H1 (cell line): ENCODE measurements around the gene CYP2E1. TPM values are rescaled to one million over a fixed set of nuclear protein-coding genes. Genes with fewer than 3 reads are reported as not detected.

Source experiments
- CTCF ChIA-PET: fragments of 300-600 bp; sonication (Branson Sonifier 250); formaldehyde crosslinking; loops from one replicate; lab custom pipeline; 2021; ENCODE audit not compliant: partially characterized antibody; lab: Charles Lee
- POLR2A ChIA-PET: fragments of 300-600 bp; sonication (Branson Sonifier 250); formaldehyde crosslinking; loops from one replicate; lab custom pipeline; 2021; ENCODE audit warnings: inconsistent platforms; ENCODE audit not compliant: partially characterized antibody; lab: Charles Lee
- DNase-seq, 2 experiments: peaks; one replicate each; pipeline versions ENCODE4 v3.0.0 to v3.0.0-alpha.2; 2010 to 2022; ENCODE audit warnings: low spot score in 2 of 2, low read depth in 1 of 2, mixed read lengths in 1 of 2
- FAIRE-seq: peaks from 2 replicates; lab custom pipeline; 2011; peaks lifted over from hg19 to GRCh38; lab: Jason Lieb, UNC
- H2AFZ ChIP-seq: 2 replicates; pipeline ENCODE4 v1.8.1; 2012; ENCODE audit warnings: low read length, inconsistent platforms
- H2AK5ac ChIP-seq: 2 replicates; pipeline ENCODE4 v1.6.1; 2013; ENCODE audit warnings: low read depth, low read length
- H2BK120ac ChIP-seq: replicated peaks from 2 replicates; pipeline ENCODE3; 2013; ENCODE audit warnings: low read depth, low read length, inconsistent platforms
- H2BK12ac ChIP-seq: 2 replicates; pipeline ENCODE4 v1.6.1; 2013; ENCODE audit warnings: low read depth, low read length
- H2BK15ac ChIP-seq: 2 replicates; pipeline ENCODE4 v1.6.1; 2013; ENCODE audit warnings: low read length
- H2BK20ac ChIP-seq: 2 replicates; pipeline ENCODE4 v1.6.1; 2013; ENCODE audit warnings: low read length
- H2BK5ac ChIP-seq: 2 replicates; pipeline ENCODE4 v1.6.1; 2013; ENCODE audit warnings: low read depth, low read length
- H3K14ac ChIP-seq: 2 replicates; pipeline ENCODE4 v1.6.1; 2013; ENCODE audit warnings: inconsistent platforms; ENCODE audit not compliant: insufficient read length
- H3K18ac ChIP-seq: 2 replicates; pipeline ENCODE4 v1.6.1; 2013; ENCODE audit warnings: low read length; ENCODE audit errors: extremely low read depth
- H3K23ac ChIP-seq: 2 replicates; pipeline ENCODE4 v1.6.1; 2013; ENCODE audit warnings: inconsistent platforms; ENCODE audit not compliant: insufficient read length
- H3K23me2 ChIP-seq: 2 replicates; pipeline ENCODE4 v1.6.1; 2013; ENCODE audit warnings: low read depth, low read length
- H3K27ac ChIP-seq: 2 replicates; pipeline ENCODE4 v1.6.1; 2011; ENCODE audit warnings: low read depth, low read length, inconsistent platforms
- H3K27me3 ChIP-seq, 4 experiments: replicated peaks in 1 of 4; 1 replicate in 1 of 4; 2 replicates in 3 of 4; pipeline versions ENCODE4 v1.6.1 to v1.8.1; 2011 to 2013; ENCODE audit warnings: low read length in 3 of 4, mild to moderate bottlenecking in 3 of 4, inconsistent platforms in 2 of 4, mixed read lengths in 2 of 4, moderate library complexity in 1 of 4; ENCODE audit not compliant: control insufficient read depth in 3 of 4, insufficient read depth in 3 of 4; ENCODE audit errors: extremely low read depth in 1 of 4
- H3K36me3 ChIP-seq, 4 experiments: 2 replicates each; pipeline versions ENCODE4 v1.6.1 to v1.8.1; 2011 to 2013; ENCODE audit warnings: mild to moderate bottlenecking in 4 of 4, low read length in 3 of 4, moderate library complexity in 2 of 4, control low read depth in 1 of 4, inconsistent platforms in 1 of 4; ENCODE audit not compliant: insufficient read depth in 4 of 4, control insufficient read depth in 2 of 4
- H3K4ac ChIP-seq: replicated peaks from 2 replicates; pipeline ENCODE3; 2013; ENCODE audit warnings: low read length, low read depth, mixed read lengths, inconsistent platforms; ENCODE audit not compliant: insufficient read length
- H3K4me1 ChIP-seq, 4 experiments: replicated peaks in 1 of 4; 1 replicate in 1 of 4; 2 replicates in 3 of 4; pipeline versions ENCODE4 v1.6.1 to v1.8.1; 2011 to 2013; ENCODE audit warnings: low read length in 3 of 4, inconsistent platforms in 2 of 4, mixed read lengths in 1 of 4; ENCODE audit not compliant: insufficient read depth in 4 of 4, control insufficient read depth in 3 of 4
- H3K4me2 ChIP-seq, 2 experiments: 2 replicates each; pipeline versions ENCODE4 v1.6.1 to v1.8.1; 2011 to 2013; ENCODE audit warnings: low read depth in 2 of 2, low read length in 2 of 2, control low read depth in 1 of 2, inconsistent platforms in 1 of 2, mild to moderate bottlenecking in 1 of 2; ENCODE audit not compliant: insufficient read depth in 1 of 2
- H3K4me3 ChIP-seq, 4 experiments: fragments of 200-600, 300-600 bp in 1 of 4; sonication (generic), shearing (Covaris generic), sonication (Bioruptor Twin) in 1 of 4; 2 replicates each; pipeline versions ENCODE4 v1.5.1 to v1.8.1; 2011 to 2016; ENCODE audit warnings: low read length in 4 of 4, low read depth in 3 of 4, control low read depth in 2 of 4, inconsistent platforms in 2 of 4, mild to moderate bottlenecking in 2 of 4, mixed read lengths in 1 of 4, moderate library complexity in 1 of 4; ENCODE audit not compliant: insufficient read depth in 2 of 4; ENCODE audit errors: extremely low read depth in 1 of 4
- H3K56ac ChIP-seq: replicated peaks from 2 replicates; pipeline ENCODE3; 2013; ENCODE audit warnings: low read depth, mild to moderate bottlenecking, mixed read lengths, low read length, inconsistent platforms; ENCODE audit not compliant: insufficient read length
- H3K79me1 ChIP-seq: 2 replicates; pipeline ENCODE4 v1.6.1; 2013; ENCODE audit warnings: low read depth, low read length, control low read depth
- H3K79me2 ChIP-seq, 2 experiments: 2 replicates each; pipeline versions ENCODE4 v1.6.1 to v1.8.1; 2012 to 2013; ENCODE audit warnings: low read length in 2 of 2, mild to moderate bottlenecking in 2 of 2, inconsistent platforms in 1 of 2; ENCODE audit not compliant: insufficient read depth in 2 of 2, control insufficient read depth in 1 of 2
- H3K9ac ChIP-seq, 4 experiments: replicated peaks in 1 of 4; 1 replicate in 1 of 4; 2 replicates in 3 of 4; pipeline versions ENCODE4 v1.6.1 to v1.8.1; 2011 to 2013; ENCODE audit warnings: low read depth in 3 of 4, low read length in 3 of 4, control low read depth in 2 of 4, mild to moderate bottlenecking in 2 of 4, moderate library complexity in 2 of 4, inconsistent platforms in 1 of 4; ENCODE audit errors: extremely low read depth in 1 of 4
- H3K9me3 ChIP-seq, 2 experiments: 2 replicates each; pipeline versions ENCODE4 v1.6.1 to v1.8.1; 2012 to 2013; ENCODE audit warnings: mild to moderate bottlenecking in 2 of 2, moderate library complexity in 2 of 2, control low read depth in 1 of 2, inconsistent platforms in 1 of 2, low read depth in 1 of 2, low read length in 1 of 2, mixed read lengths in 1 of 2; ENCODE audit not compliant: insufficient read depth in 2 of 2
- H4K20me1 ChIP-seq, 2 experiments: replicated peaks in 1 of 2; 2 replicates each; pipeline versions ENCODE3 to v1.8.1; 2011 to 2013; ENCODE audit warnings: inconsistent platforms in 2 of 2, low read length in 2 of 2, mild to moderate bottlenecking in 1 of 2; ENCODE audit not compliant: insufficient read depth in 2 of 2, control insufficient read depth in 1 of 2
- H4K5ac ChIP-seq: 2 replicates; pipeline ENCODE4 v1.6.1; 2013; ENCODE audit warnings: low read length, low read depth, mixed read lengths, inconsistent platforms; ENCODE audit not compliant: insufficient read length
- H4K8ac ChIP-seq: 2 replicates; pipeline ENCODE4 v1.8.0; 2013; ENCODE audit warnings: mild to moderate bottlenecking, moderate library complexity, low read length, inconsistent platforms; ENCODE audit not compliant: insufficient read depth; ENCODE audit errors: extremely low read depth
- H4K91ac ChIP-seq: replicated peaks from 2 replicates; pipeline ENCODE3; 2013; ENCODE audit warnings: low read length, mixed read lengths, inconsistent platforms; ENCODE audit not compliant: insufficient read length
- ASH2L ChIP-seq: fragments of 200-600, 300-600 bp; sonication (generic); IDR thresholded peaks from one replicate; pipeline ENCODE4 v1.7.1; 2017; ENCODE audit warnings: low read length
- BRCA1 ChIP-seq: IDR thresholded peaks from 2 replicates; pipeline ENCODE4 v1.6.1; 2012; ENCODE audit warnings: low read depth, low read length, improper control_type of control experiment
- CTBP2 ChIP-seq: IDR thresholded peaks from 2 replicates; pipeline ENCODE4 v1.7.0; 2011; ENCODE audit warnings: borderline replicate concordance, mild to moderate bottlenecking, moderate library complexity, mixed read lengths, low read length; ENCODE audit not compliant: insufficient read depth, insufficient read length
- TAF1 ChIP-seq: IDR thresholded peaks from 2 replicates; pipeline ENCODE4 v1.6.1; 2011; ENCODE audit warnings: mild to moderate bottlenecking, low read depth, low read length
- TAF7 ChIP-seq: optimal IDR thresholded peaks from 2 replicates; pipeline ENCODE3; 2011; ENCODE audit warnings: low read depth, mild to moderate bottlenecking, inconsistent platforms, low read length, moderate library complexity, borderline replicate concordance
- TEAD4 ChIP-seq: IDR thresholded peaks from 2 replicates; pipeline ENCODE4 v1.6.1; 2012; ENCODE audit warnings: low read depth, low read length, inconsistent platforms, mixed read lengths
- WGBS, 2 experiments: shearing (Covaris generic) in 1 of 2; methylation state at CpG; one replicate each; pipeline versions ENCODE4 v1.1.6 to v1.1.7; 2013 to 2015; ENCODE audit warnings: low lambda C conversion rate in 2 of 2, mixed read lengths in 2 of 2, inconsistent platforms in 1 of 2, low coverage in 1 of 2, missing lambda C conversion rate in 1 of 2; ENCODE audit not compliant: insufficient replicate concordance in 2 of 2, insufficient coverage in 1 of 2, insufficient read length in 1 of 2; ENCODE audit errors: extremely low coverage in 1 of 2, missing lambda C conversion rate in 1 of 2; 5-methylcytosine and 5-hydroxymethylcytosine counted together
- polyA plus RNA-seq, 7 experiments: library from polyadenylated mRNA; depleted of rRNA in 3 of 7; stranded (reverse) in 5 of 7; unstranded in 2 of 7; fragments of >200 nt in 5 of 7; fragments of 200-250 nt in 2 of 7; gene quantifications; 1 replicate in 5 of 7; 2 replicates in 1 of 7; 4 replicates in 1 of 7; pipeline versions ENCODE4 v1.2.1 to v1.2.3, GENCODE V29; 2011 to 2013; ENCODE audit warnings: missing spikeins in 2 of 7, mixed read lengths in 2 of 7
- total RNA-seq: library from RNA; stranded (reverse); fragmentation: NEBNext Ultra II Directional; extraction: Animal tissue kit (Norgen Biotek cat#: 25700); gene quantifications from 2 replicates; pipeline ENCODE4 v1.2.1, GENCODE V29; 2021

Gene CYP2E1
- total and polyA plus RNA-seq, 2 of the 8 experiments (the other 6 are each of a cell fraction or from before 2014, with no cell fraction given): 0.11 TPM; not detected in 1

DNA sequence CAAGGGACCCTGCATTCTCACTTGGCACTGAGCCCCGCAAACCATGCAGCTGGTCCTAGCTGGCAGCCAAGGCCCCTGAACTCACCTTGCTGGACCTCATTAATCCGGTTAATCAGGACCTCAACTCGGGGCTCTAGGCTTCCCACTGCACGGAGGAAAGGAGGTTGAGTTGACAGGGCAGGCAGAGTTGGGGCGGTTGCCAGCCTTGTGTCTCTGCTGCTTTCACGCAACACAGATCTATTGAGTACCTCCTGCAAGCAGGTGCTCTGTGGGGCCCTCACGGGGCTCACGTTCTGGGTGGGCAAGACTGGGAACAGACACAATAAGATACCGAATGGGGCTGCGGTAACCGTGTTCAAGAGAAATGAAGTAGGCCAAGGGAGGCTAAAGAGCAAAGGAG is 32.1 kb downstream of the CYP2E1 start:
- FAIRE-seq: no peak

More for the DNA sequence above, 32.1 kb downstream of the CYP2E1 start:
- H3K23ac ChIP-seq: no peak overlapping the region
- no peaks in the 10 kb centered on the region; the same call in 1 of the 2 replicates for H3K23me2 ChIP-seq
- H2BK20ac ChIP-seq: no peak overlapping the region
- no peak overlapping the region for H4K5ac ChIP-seq
- no peak overlapping the region for H2BK120ac ChIP-seq
- no peak overlapping the region for H3K4me2 ChIP-seq
- H2AFZ ChIP-seq: no peak overlapping the region
- H3K4me1 ChIP-seq: no peaks in the 10 kb centered on the region
- H3K27me3 ChIP-seq: no peaks in the 10 kb centered on the region
- H3K4me3 ChIP-seq: no peak overlapping the region
- no peak overlapping the region for H3K14ac ChIP-seq
- H2BK5ac ChIP-seq: no peak overlapping the region
- TF ChIP-seq BRCA1: no peak
- no peak for TF ChIP-seq TAF7
- TF ChIP-seq CTBP2: no peak
- no peak for TF ChIP-seq TEAD4
- TF ChIP-seq TAF1: no peak
- TF ChIP-seq ASH2L: no peak
- H2BK12ac ChIP-seq: no peak overlapping the region
- no peak for DNase-seq
- no peak overlapping the region for H3K27ac ChIP-seq
- H3K18ac ChIP-seq: no peak overlapping the region
- CTCF ChIA-PET: no interaction called here
- no peaks in the 10 kb centered on the region for H3K79me1 ChIP-seq
- H2AK5ac ChIP-seq: no peak overlapping the region
- no peak overlapping the region for H3K4ac ChIP-seq
- H3K79me2 ChIP-seq: no peaks in the 10 kb centered on the region
- H3K9me3 ChIP-seq: peaks cover 79 to 84% of the 10 kb centered on the region in 2 experiments
- no peak overlapping the region for H2BK15ac ChIP-seq
- no peak overlapping the region for H3K56ac ChIP-seq
- POLR2A ChIA-PET: no interaction called here
- H4K91ac ChIP-seq: no peak overlapping the region
- H3K36me3 ChIP-seq: no peaks in the 10 kb centered on the region
- no peak overlapping the region for H4K8ac ChIP-seq
- H4K20me1 ChIP-seq: no peaks in the 10 kb centered on the region
- 86% methylated on average over 11 of the region's 11 CpGs; no CpG with 5 or more reads in 1 of the 2 experiments for WGBS, 2 experiments
- no peak overlapping the region for H3K9ac ChIP-seq
